HG03175 (cell line): ENCODE measurements around the gene SASH1.

ENCODE experiments used
- ATAC-seq: cut with Tn5 transposase; IDR thresholded peaks from one replicate; pipeline ENCODE4 v1.9.1; 2021; ENCODE audit warnings: mild to moderate bottlenecking, moderate library complexity; ENCODE audit not compliant: unreplicated experiment

Gene SASH1

DNA sequence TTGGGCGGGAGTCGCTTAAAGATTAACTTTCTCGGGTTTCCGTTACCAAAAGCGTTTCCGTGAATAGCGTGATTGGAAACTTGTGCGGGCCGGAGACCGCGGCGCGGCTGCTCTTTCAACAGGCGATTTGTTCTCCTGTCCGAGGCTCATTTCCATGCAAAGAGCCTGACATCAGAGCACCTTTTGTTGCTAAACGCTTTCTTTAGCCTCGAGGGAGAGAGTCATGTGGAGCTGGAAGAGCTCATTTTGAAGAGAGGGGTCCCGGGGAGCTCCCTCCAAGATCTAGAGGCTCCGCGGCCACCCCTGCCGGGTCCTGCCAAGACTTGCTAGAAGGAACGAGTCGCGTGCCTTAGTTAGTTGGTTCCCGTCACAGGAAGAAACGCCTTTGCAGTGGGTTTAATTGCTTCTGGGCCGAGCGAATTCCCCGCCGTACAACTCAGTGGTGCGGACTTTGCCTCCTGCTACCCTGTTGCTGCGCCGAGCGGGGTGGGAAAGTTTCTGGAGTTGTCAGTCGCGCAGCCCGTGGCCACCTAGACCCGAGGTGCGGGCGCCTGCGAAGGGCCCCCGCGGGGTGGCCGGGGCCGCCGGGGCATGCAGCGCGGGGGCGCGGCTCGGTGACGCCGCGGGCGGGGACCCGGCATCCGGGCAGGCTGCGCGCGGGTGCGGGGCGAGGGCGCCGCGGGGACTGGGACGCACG is at the start of gene SASH1:
Gene SASH1 (plus strand): TSS at position 489 of the 697 bp plus-strand sequence. CDS start 230 bp downstream, outside the sequence.
- ATAC-seq, result peak; percentile 79

DNA sequence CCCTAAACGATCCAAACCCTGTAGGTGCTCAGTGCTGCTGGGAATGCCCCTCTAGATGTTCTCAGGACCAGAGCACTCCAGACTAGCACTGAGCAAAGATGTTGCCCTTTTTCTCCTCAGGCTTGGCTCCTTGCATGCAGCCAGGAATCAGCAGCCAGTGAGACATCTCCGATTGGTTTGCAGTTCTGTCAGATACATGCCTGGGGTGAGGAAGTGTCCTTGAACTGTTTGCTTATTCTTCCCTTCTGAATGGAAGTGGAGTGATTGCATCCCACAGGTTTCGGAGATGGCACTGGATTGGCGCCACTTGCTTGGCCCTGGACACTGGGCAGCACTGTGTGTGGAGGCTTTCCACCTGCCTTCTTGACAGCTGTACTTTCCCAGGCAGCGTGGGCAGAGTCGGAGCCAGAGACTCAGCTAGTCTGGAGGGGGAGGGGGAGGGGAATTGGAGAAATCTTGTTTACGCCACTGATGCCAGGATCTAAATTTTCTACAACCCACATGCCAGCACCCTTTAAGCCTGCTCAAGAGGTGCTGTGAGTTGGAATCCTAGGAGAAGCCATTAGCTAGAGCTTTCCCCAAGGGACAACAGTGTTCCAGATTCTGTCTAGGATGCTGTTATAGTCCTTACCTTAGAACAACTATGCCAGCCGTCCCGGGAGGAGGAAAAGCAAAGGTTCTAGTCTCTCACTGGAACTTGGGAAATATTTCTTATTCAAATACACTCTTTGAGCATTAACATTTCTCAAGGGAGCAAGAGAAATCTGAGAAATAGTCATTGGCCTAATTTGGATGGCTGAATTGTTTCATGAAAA is 49.2 kb upstream of the SASH1 start:
- no peak for ATAC-seq

DNA sequence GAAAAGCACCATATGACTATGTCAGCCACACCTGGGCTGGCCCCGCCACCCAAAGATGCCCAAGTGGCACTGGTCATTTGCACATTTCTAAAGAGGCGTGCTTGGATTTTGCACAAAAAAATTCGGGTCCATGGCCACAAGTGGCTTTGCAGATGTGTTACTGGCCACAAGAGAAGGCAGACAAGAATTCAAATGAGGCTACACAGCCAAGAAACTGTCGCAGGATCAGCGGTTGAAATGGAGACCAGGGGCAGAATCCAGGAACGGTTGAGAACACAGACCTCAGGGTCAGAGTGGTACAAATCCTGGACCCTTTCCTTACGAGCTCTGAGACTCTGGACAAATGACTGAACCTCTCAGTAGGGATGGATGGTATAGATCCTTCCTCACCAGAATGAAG is 48.6 kb upstream of the SASH1 start:
- no peak for ATAC-seq

DNA sequence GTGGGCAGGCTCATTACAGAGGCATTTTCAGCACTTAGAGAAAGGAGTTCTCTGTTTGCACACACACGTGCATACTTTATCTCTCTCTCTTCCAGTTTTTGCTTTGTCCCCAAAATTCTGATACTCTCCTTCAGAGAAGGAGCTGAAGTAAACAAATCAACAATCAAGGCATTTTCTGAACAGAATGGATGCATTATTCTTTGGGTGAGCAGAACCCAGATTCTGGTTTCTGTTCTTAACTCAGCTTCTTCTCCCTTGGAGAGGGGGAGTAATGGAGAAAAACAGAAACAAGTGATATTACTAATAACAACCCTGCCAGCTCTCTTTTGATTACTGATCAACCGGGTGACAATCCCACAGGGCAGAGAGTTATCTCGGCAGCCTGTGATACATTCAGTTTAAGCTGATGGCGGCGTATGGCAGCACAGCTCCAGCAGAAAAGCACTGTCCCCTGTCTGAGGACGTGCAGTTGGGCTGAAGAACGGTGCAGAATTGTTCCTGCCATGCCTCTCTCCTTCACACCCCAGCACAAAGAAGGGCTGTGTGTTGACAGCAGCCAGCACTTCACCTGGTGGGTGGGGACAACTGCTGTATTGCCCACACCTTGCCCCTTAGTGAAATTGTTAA is 47.3 kb upstream of the SASH1 start:
- ATAC-seq, result no peak

DNA sequence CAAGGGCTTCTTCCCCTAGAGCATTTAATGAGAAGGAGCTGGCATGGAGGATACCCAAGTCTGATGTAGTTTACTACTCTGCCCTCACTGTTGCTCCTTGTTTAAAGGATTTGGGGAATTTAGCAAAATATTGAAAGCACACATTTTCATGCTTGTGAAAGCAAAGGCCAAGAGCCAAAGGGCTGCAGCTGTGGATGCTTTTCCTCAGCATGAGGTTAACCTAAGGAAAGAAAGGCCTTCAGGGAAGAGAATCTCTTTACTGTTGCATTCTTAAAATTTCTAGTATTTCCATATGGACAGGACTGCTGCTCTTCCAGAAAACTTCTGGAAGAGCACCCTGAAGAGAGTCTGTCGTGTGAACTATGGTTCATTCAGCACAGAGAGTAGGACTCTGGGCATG is 45.9 kb upstream of the SASH1 start:
- ATAC-seq, result no peak

DNA sequence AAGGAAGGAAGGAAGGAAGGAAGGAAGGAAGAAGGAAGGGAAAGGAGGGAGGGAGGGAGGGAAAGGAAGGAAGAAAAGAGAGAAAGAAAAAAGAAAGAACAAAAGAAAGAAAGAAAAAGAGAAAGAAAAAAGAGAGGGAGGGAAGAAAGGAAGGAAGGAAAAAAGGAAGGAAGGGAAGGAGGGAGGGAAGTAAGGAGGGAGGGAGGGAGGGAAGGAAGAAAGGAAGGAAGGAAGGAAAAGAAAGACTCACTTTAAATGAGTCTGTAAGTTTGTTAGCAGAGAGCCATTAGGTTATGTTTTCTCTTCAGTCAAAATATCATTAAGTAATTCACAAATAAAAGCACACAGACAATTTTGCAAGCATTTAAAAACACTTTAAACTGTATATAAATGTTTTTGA is 44.0 kb upstream of the SASH1 start:
- ATAC-seq, result no peak

DNA sequence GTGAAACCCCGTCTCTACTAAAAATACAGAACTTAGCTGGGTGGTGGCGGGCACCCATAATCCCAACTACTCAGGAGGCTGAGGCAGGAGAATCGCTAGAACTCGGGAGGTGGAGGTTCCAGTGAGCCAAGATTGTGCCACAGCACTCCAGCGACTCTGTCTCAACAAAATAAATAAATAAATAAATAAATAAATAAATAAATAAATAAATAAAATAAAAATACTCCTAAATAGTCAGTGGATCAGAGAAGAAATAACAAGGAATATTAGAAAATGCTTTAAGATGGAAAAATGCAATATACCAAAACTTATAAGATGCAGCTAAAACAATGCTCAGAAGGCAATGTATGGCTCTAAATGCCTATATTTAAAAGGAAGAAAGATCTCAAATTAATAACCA is 39.0 kb upstream of the SASH1 start:
- no peak for ATAC-seq

DNA sequence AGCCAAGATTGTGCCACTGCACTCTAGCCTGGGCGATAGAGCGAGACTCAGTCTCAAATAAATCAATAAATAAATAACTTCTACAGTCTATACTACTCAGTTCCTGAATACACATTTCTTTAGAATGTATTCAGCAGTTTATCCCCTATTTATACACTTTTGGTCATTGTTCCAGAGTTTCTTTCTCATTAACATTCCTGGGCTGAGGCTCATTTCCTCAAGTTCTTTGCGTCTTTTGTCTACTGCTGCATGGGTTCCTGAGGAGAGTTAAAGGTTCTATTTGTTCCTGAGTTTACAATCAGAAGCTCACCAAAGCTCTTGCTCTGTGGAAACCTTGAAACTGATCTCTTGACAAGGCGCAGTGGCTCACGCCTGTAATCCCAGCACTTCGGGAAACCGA is 37.7 kb upstream of the SASH1 start:
- ATAC-seq, result no peak

DNA sequence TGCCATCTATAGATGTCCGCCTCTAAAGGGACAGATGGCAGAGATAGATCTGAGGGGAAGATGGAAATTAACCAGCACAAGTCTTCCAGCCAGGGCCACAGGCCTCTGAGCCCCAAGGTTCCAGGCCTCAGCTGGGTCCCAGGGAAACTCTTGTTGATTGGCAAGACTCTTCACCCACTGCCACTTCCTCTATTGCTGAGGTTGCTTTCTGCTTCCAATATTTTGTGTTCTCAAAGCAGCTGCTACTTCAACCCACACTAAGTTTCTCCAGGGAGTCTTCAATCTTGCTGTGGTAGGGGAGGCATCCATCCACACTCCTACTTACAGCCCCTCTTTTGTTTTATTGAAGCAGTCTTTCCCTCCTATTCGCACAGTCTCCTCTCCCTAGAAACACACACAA is 36.4 kb upstream of the SASH1 start:
- peak; percentile 16 for ATAC-seq

DNA sequence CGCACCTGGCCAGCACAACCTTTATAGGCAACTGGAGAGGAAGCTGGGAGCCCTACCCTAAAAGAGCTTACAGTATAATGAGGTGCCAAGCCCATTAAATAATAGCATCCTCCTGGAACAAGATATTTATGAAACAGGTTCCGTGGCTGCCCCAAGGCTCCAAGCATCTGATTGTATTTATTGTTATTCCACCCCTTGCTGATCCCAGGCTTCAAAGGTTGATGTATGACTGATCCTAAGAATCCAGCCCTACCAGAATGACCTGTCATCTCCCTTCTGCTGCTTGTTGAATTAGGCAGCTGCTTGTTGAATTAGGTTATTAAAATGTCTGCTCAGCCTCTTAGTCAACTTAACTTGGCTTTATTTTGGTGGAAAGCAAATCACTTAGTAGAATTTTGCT is 35.2 kb upstream of the SASH1 start:
- no peak for ATAC-seq

DNA sequence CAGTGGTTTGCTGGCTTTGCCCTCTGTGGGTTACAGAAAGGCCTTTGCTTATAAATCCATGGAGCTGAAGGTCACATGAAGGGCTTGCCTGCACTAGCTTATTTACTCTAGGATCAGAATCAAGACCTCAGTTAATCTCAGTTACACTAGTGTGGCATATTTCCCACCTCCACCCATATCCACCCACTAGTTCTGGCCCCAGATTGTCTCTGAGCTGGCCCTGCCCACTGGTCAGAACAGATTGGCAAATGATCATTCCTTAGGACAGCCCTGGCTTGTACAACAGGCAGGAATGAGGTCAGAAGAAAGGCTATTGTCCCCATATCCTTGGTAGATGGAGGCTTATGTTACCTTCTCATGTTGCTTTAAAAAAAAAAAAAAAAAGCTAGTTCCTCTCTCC is 33.3 kb upstream of the SASH1 start:
- no peak for ATAC-seq

DNA sequence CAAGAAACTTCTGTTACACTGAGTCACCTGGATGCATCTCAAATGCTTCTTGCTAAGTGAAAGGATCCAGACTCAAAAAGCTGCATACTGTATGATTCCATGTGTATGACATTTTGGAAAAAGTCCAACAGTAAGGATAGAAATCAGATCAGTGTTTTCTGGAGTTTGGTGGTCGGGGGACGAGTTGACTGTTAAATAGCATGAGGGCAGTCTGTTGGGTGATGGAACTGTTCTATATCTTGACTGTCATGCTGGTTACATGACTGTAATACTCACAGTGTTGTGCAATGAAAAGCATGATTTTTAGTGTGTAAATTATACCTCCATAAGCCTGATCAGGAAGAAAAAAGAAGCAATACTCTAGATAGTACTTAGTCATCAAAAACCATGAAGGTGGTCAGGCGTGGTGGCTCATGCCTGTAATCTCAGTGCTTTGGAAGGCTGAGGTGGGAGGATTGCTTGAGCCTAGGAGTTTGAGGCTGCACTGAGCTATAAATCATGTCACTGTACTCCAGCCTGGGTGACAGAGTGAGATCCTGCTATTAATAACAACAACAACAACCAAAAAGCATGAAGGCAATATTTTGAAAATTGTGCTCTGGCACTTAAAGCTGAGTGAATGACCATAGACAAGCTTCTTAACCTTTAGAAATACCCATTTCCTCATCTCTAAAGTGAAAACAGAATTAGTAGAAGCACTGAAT is 30.5 kb upstream of the SASH1 start:
- no peak for ATAC-seq

DNA sequence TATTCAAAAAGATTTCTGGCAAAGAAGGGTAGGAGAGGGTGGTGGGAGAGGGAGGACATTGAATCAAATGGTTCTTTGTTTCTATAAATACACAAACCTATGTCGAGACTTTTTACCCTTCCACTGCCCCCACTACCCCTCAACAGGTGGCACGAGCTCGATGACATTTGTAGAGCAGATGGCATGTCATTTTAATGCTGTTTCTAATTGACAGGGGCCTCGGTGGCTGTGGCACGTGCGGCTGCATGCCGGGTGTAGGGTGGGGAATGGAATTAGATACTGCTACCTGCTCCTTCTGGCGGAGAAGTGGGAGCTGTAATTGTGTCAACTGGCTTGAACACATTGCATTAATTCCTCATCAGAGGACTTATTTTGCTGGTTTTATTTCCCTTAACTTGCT is 29.1 kb upstream of the SASH1 start:
- ATAC-seq, result no peak

DNA sequence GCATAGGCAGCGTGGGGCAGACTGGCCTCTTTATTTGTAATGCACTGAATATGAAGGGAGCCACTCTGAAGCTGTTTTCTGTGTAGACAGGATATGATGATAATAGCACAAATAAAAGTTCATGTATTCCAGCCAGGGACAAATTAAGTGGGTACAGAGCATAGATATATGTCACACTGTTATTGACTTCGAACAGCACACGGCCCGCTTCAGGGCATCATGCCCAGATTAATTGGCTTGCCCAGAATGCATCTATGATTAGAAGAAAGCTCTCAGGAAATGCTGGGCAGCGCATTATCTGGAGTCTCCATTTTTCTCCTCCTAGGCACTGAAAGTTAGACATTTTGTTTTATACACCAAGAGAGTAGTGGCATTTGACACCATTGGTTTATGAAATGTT is 26.3 kb upstream of the SASH1 start:
- ATAC-seq, result no peak

DNA sequence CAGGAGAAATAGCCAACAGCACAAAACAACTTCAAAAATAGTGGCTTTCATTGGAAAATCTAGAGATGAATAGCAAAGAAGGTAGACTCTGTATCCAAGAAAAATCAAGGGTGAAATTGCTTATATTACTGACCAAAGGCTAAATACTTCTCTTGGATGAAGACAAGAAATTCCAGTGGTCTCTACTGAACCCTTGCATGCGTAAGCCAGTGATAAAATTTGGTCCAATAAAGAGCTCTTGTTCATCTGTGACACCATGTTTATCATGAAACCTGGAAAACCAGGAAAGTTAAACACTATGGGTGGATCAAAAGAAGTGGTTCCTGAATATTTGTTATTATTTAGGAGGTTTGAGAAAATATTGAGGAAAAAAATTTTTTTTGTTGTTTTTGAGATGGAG is 25.6 kb upstream of the SASH1 start:
- no peak for ATAC-seq

DNA sequence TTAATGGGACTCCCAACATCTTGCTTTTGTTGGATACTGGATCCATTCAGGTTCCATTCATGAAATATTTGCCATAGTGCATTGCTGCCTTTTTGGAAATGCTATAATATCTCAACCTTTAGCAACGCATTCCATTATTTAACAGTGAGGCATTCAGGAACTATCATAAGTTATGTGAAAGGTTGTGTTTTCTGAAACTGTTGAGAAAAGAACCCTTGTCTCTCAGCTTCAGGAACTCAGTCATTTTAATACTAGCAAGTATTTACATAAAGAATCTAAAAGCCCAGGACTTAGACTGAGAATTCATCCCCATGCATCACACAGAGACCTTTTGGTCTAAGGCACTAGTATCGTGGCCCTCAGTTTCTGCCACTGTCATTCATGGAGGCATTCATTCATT is 24.9 kb upstream of the SASH1 start:
- no peak for ATAC-seq

DNA sequence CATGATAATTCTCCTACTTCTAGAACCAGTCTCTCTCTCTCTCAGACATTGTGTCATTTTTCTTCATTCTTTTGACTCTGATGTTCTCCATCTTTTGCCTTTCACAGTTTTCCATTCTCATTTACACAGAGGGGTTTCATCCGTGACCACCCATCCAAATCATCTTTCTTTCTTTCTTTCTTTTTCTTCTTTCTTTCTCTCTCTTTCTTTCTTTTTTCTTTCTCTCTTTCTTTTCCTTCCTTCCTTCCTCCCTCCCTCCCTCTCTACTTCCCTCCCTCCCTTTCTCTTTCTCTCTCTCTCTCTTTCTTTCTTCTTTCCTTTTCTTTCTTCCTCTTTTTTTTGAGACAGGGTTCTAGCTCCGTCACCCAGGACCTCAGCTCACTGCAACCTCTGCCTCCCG is 19.9 kb upstream of the SASH1 start:
- no peak for ATAC-seq

DNA sequence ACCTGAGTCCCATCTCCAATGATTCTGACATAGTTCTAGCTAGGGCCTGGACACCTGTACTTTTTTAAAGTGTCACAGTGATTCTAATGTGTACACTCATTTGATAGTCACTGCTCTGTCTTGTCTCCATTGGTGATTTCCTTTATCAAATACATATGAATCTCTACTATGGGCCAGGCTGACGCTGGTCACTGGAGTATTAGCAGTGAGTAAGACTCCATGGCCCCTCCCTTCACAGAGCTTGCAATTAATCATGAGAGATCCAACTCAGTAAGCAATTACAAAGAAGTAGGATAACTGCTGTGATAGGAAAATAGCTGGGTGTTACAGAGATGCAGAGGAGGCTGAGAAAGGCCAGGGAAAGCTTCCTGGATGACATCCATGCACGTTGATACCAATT is 19.3 kb upstream of the SASH1 start:
- ATAC-seq, result no peak

DNA sequence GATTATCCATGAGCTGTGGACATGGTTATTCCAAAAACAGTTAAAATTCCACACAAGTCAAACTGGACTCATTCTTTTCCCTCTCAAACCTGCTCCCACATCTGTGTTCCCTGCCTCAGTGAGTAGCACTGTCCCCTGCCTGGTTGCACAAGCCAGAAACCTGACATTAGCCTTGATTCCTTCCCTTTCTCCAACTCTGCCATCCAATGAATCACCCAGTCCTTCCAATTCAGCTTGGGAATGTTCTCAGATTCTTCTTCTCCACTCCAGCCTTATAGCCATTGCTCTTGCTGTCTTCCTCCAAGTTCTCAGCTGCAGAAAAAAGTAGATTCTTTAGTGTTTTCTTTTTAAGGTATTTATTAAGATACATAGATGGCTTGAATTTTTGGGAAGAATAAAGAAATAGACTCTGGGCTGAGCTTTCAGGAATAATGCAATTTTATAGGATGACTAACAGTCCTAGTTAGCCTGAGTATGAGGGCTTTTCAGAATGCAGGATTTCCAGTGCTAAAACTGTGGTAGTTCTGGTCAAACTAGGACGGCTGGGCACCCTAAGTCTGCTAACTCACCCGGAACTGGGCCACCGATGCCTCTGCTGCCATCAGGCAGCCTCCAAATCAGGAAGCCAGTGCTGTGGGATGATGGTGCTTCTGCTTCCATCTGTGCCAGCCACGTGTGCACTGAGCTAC is 18.2 kb upstream of the SASH1 start:
- no peak for ATAC-seq

DNA sequence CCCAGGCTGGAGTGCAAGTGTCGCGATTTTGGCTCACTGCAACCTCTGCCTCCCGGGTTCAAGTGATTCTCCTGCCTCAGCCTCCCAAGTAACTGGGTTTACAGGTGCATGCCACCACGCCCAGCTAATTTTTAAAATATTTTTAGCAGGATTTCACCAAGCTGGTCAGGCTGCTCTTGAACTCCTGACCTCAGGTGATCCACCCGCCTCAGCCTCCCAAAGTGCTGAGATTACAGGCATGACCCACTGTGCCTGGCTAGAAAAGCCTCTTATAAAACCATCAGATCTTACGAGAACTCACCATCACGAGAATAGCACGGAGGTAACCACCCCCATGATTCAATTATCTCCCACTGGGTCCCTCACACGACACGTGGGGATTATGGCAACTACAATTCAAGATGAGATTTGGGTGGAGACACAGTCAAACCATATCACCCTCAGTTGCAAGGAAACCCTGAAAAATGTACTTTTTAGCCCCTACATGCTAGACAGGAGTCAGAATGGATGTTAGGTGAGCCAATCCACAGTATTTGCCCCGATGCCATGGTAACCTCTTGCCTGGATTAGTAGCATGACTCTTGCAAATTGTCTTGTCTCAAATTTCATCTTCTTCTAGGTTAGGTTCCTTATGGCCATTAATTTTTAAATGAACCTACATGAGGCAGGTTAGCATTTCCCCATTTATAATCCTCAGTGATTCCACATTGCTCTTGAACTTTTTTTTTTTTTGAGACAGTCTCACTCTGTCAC is 17.1 kb upstream of the SASH1 start:
- no peak for ATAC-seq
